ENCODE measurements around the gene ALAS1.

GRCh38 chr3:52217409-52217805 is 19.4 kb downstream of the ALAS1 start:
- TF ChIP-seq CTCF (IDR thresholded peaks at IDR 0.05): no peak
- no peak for TF ChIP-seq POLR2A (IDR thresholded peaks at IDR 0.05)
- no peak for TF ChIP-seq POLR2AphosphoS5 (IDR thresholded peaks at IDR 0.05; ENCODE audit: insufficient read depth in 1 of 2, low read depth in 1 of 2)
